A204.1 (cell line): ENCODE data around the gene XCL2.
"Not testable (repeated sequence)": the region's sequence is repeated elsewhere in the genome, so short reads cannot be mapped to it uniquely, and the experiment has no call there.

ENCODE experiments used
- FAIRE-seq: peaks from 2 replicates; lab custom pipeline; 2012; peaks lifted over from hg19 to GRCh38; lab: Jason Lieb, UNC

XCL2 gene

DNA sequence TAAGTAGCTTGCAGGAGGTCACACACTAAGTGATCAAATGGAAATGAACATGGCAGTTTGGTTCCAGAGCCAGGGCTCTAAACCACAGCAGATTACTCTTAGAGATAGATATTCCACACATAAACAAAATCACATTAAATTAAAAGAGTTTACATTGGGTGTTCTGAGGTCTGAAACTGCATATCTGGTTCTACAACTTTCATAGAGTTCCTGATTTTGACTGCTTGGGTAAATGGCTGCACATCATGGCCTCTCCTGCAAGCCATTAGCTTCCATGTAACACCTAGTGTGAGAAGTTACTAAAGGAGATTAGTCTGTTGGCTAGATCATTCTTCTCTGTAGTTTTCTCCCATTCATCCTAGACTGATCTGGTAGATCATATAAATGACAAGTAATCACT is 12.8 kb upstream of the XCL2 start:
- no peak for FAIRE-seq

DNA sequence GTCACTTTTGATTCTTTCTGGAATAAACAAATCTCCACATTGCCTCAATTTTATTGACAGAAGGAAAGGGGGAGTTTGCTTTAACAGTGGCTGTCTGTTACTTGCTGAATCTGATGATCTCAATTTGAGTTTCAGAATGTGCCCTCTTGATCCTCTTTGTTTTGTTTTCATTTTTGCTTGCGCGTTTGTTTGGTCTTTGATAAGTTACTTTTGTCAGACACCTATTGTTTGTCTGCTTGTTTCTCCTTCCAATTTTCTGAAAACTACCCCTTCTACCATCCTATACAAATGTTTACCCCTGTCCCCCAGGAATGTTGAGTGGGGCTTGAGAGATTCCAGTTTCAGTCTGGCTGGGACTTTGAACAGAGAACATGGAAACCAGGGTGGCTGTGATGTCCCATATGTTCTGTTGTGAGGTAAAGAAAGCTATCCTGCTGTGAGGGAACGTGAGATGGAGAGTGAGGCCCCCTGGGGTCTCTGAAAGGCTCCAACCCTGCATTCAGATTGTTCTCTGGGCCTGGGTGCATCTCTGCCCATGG is 11.8 kb upstream of the XCL2 start:
- no peak for FAIRE-seq

DNA sequence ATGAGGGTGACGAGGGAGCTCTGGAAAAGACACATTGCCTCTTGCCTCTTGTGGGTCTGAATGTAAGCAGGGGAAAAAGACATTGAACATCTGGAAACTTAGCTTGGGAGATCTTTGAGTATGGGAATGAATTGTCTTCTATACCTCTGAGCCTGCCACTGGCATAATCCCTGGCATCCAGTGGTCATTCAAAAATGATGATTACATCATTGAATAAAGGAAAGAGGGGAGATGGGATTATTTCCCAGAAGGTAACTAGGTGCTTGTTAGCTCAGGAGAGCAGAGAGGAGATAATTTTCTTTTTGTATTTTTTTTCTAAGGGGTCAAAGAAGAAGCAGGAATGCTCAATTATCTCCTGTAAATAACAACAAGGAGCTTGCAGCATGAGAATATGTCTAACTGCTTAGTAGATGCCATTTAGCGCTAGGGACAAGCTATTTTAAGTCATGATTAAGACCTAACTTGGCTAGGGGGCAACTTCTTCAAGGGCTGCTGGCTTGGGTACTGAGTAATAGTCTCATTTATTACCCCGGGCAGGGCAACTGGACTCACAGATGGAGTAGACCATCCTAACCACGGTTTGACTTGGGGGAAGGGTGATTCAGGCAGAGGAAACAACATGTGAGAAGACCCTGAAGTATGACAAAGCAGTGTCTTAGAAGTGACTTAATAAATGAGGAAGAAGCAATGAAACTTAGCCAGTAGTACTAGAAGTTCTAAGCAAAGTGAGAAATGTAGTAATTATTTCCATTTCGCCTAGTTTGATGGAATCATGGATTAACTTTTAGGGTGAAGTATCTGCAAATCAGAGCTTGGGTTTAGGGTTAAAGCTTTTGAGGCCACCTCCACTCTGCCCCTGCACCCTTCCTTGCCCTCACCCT is 11.0 kb upstream of the XCL2 start:
- FAIRE-seq, result no peak

DNA sequence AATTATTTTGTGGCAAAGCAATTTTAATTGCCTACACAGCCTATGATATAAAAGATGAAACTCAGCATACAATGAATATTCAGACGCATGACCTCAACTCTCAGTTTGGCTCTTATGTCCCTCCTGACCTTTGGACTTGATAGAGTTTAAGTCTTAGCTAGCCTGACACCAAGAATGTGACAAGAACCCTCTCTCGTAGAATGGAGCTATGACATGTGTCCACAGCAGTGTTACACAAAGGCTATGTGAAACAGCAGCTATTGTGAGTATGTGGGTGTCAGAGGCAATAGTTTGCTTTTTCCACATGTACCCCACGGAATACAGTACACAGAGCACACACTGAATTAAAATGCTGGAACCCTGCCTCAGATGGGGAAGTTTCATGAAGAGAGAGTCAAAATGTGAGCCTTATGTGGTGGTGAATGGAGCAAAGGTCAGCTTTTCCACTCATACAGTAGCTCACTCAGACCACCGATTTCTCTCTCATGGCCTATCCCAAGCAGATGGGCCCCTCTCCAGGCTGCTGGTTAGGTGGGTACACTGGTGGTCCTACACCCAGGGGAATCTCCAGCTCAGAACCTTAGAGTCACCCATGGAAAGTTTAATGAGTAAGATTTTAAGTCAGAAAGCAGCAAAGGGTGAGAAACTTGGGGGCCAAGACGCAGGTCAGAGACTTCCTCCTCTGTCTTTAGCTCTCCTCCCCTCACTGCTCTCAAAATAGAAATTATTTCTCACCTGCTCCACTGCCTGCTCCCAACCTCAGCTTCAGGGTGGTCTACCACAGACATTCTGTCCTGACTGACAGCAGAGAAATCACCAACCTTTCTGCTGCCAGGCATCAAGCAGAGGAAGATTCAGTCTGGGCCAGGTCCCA is 10.1 kb upstream of the XCL2 start:
- FAIRE-seq, result no peak

DNA sequence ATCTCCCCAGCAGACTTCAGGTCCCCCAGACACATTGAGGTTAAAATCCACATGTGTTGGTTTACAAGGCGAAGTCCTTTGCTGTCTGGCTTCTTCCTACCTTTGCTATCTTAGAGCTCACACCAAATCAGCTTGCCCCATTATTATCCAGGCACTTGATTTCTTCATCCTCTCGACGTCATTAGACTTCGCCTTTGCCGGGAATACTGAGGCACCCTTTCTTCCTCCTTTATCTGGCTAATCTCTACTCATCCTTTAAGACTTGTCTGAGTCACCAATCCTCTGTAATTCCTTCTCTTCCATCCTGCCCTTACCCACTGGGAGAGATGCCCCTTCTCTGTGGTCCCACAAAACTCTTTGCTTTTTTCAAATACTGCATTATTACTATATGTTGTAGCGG is 9.2 kb upstream of the XCL2 start:
- FAIRE-seq, result no peak

DNA sequence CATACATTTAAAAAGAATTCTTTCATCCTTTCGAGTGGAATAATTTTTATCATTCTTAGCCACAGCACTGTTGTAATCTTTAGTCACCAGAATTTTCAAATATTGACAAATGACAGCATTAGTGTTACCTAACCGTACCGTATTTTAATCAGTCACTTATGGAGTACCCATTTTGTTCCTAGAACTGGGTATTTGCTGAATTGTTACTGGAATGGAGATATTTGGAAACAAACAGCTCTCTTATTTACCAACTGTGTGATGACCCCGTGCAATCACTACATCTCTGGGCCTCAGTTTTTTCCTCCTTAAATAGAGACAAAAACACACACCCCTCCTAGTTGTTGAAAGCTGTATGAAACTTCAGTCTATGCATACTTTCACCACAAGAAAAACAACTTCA is 7.9 kb upstream of the XCL2 start:
- FAIRE-seq, result no peak

DNA sequence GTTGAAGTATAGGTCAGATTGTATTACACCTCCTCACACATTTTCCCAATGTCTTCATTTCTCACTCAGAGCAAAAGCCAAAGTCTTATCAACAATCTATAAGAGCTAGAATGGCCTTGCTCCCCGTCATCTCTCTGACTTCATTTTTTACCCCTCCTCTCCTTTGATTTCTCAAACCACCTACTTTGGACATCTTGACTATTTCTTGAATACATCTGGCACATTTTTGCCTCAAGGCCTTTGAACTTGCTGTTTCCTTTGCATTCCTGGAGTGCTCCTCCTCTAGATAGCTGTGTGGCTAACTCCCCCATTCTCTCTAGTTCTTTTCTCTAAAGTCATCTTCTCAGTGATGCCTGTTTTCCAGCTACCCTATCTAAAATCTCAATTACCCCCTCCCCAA is 7.2 kb upstream of the XCL2 start:
- FAIRE-seq, result no peak

DNA sequence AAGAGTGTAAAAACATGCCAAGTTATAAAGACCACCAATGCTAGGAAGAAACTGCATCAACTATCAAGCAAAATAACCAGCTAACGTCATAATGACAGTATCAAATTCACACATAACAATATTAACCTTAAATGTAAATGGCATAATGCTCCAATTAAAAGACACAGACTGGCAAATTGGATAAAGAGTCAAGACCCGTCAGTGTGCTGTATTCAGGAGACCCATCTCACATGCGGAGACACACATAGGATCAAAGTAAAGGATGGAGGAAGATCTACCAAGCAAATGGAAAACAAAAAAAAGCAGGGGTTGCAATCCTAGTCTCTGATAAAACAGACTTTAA is 2.7 kb upstream of the XCL2 start:
- FAIRE-seq, result not testable (repeated sequence)

DNA sequence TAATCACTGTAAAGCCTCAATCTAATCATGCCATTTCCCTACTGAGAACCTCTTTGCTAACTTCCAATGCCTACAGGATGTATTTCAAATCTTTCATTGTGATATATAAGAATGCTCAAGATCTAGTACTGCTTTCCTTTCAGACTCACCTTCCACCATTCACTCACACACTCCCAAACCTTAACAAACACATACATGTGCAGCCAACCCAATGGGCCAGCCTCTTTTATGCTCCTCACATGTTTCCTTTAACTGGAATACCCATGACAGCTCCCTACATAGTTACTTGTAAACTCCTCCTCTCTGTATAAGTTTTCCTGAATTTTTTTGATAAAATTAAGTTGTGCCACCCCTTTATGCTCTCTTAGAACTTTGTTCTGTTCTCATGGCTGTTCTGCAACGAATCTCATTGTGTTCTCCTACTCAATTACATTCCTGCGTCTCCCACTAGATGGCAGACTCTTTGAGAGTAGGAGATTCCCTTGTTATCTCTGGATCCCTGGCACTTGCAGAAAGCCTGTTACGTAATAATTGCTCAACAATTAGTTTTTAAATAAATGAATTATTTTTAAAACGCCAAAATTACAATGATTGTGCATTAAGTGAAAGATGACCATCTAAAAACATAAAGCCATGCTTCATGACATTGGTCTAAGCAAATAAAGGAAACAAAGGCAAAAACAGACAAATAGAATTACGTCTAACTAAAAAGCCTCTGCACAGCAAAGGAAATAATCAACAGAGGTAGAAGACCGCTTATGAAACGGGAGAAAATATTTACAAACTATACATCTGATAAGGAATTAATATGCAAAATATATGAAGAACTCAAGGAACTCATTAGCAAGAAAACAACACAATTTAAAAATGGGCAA is 2.1 kb upstream of the XCL2 start:
- peak; percentile 49 for FAIRE-seq

DNA sequence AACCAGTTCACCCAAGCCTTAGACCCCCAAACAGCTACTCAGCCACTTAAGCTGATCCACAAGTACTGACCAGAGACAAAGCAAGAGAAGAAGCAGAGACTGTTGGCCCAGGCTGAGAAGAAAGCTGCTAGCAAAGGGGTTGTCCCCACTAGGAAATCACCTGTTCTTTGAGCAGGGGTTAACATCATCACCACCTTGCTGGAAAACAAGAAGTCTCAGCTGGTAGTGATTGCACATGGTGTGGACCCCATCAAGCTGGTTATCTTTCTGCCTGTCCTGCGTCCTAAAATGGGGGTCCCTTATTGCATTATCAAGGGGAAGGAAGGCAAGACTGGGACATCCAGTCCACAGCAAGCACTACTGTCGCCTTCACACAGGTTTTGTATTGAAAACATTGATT is 819 bp downstream of the XCL2 start:
- not testable (repeated sequence) for FAIRE-seq

DNA sequence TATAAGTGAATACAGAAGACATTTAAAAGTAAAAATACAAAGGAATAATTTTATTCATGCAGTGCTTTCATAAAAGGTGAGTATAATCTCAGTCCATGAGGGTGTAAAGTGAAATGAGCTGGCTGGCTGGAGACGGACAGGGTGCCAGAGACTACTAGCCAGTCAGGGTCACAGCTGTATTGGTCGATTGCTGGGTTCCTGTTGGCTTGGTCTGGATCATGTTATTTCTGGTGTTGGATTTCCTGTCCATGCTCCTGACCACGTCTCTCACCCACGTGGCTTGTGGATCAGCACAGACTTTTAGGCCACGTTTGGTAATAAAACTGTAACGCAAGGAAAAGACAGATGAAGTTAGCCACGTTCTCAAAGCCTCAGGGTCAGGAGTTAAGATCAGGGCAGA is 3.0 kb downstream of the XCL2 start:
- FAIRE-seq, result not testable (repeated sequence)

DNA sequence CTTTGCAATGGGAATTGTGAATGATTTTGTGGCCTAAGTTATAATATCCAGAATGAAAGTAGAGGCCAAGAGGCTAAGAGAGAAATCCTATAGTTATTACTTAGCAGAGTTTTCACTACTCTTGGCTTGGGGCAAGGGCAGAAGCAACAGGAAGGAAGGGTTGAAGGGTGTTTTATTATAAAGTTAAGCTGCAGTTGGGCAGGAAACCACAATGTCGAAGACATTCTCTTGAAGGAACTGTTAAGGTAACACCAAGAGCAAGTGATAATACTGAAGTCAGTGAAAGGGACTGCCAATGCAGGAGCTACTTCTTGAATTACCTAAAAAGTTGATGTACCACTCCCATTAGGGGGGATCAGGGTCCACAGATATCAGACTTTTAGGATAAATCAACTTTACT is 8.3 kb downstream of the XCL2 start:
- no peak for FAIRE-seq

DNA sequence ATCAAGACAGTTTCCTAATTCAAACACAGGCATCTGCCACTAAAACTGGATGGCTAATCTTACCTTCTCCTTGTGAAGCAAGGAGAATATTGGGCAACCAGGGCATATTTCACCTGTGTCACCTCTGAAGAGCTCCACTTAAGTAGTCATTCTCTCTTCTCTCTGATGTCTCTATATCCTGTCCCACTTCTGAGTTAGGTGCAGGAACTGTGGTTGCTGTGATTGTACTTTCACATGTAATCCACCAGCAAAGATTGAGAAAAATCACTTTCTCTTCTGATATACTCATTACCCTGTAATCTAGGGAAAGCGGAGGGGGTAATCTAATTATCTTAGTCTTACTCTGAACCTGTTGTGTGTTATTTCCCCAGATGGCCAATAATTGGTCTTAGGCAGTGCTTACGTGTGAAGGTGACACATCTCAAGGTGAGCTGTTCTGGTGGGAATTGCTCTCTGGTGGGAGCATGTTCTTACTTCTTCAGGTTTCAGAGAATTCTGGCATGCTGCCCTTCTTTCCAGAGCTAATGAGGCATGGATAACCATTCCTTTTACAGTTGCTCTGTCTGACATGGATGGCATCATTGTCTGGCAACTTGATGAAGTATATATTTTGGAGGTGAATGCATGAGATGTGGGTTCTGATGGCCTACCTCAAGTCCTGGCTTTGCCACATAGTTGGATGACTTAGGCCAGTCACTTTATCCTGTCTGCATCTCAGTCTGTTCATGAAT is 12.0 kb downstream of the XCL2 start:
- FAIRE-seq, result no peak

DNA sequence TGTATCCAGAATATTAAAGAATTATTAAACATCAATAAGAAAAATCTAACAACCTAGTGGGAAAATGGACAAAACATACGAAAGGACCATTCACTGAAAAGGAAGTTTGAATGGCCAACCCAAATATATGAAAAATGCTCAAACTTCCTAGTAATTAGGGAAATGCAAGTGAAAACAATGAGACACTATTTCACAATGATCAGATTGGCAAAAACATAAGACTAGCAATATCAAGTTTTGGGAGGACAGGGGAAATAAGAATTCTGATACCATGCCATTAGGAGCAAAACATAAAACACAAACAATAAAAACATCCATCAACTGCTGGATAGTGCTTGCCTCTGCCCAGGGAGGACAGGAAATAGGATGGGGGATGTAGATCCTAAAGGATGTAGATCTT is 14.3 kb downstream of the XCL2 start:
- no peak for FAIRE-seq

DNA sequence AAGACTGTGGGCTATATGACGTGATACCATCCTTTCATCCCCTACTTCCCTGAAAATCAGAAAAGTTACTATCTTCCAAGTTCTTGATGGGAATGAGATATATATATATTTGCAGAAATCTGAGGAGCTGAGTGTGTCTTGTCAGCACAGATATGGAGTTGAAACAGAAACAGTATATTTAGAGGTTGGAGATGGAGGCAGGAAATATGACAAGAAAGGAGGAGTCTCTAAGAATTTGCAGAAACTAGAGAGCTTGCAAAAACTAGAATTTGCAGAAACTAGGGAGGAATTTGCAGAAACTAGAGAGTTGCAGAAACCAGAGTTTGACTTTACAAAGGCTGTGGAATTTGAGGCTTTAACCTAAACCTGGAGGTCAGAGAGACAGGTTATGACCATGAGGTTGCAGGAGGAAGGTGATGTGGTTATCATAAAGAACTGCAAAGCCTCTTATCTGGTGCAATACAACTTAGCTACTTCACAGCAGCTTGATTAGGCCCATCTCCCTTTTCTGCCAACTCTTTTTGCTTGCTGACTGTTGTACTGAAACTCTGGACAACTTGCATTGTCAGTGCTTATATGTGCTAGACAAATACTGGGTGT is 22.3 kb downstream of the XCL2 start:
- no peak for FAIRE-seq

DNA sequence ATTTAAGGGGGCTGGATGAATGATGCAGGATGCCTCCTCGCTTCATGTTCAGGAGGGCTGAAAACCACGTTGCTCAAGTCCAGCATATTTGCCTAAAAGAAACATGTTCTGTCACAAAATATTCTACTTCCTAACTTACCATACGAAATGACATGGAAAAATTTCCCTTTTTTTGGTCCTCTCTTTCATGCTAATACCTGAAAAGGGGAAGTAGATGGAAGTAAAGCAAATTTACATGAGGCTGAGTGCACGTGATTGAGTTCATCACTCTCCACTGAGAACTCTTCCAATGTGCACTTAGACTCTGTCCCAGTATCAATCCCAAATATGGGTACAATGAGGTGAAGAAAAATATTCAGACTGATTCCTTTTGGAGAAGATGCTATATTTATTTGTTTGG is 23.0 kb downstream of the XCL2 start:
- FAIRE-seq, result no peak

DNA sequence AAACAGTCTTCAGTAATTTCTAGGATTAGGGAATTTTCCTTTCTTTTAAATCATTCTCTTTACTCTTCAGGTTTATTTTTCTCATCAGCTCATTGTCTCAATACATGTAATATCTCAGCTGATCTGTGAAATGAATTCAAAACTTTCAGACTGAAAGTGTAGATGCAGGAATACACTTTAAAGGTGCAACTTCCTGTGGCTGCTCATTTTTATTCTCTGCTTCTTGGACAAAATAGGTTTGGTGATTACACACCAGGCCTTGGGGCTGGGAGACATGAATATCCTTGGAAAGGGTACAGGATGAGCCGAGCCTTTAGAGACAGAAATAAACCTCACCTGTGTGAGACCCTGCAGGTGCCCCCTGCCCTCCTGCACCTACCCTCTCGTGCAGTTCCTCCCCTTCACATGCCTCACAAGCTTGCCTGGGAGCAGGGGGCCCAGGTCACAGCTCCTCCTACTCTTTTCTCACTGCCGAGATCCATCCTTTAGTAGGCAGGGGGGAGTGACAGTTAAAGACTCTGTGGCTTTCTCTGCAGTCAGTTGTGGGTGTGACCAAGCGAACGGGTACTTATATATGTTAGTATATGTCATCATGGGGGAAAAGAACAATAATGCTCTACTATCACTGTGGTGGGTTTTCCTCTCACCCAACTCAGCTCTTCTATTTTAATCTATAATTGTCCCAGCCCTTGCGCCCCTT is 23.6 kb downstream of the XCL2 start:
- FAIRE-seq, result no peak

DNA sequence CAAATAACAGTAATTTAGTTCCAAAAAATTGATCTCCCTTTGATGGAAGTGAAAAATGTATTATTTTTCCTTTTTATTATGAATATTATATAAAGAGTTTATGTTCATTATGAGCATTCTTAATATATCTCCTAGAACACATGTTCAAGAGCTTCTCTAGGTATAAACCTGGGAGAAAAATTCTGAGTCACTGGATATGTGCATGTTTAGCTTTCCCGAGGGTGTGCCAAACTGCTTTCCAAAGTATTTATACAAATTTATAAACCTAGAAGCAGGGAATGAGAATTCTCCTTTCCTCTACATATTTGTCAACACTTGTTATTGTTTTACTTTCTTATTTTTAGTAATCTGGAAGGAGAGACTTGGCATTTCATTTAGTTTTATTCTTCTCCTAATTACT is 25.0 kb downstream of the XCL2 start:
- FAIRE-seq, result no peak

DNA sequence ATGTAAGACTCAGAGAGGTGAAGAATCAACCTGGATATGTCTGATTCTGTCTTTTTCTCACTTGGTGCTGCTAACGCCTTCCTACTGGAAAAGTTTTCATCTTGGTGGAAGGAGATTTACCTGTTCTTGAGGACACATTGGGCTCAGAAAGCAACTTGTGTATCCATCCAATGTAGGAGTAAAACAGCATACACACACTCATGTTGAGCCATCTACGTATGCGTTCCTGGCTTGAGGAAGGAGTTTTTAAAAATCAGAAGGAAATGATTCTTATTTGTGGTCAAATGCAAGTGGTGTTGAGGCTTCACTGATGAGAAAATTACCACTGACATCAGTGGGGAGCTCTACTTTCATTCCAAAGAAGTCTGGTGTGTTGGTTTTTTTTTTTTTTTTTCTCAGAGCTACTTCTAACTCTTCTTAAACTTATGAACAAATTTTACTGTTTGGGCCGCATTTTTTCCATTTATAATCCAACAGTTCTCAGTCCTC is 25.6 kb downstream of the XCL2 start:
- no peak for FAIRE-seq

DNA sequence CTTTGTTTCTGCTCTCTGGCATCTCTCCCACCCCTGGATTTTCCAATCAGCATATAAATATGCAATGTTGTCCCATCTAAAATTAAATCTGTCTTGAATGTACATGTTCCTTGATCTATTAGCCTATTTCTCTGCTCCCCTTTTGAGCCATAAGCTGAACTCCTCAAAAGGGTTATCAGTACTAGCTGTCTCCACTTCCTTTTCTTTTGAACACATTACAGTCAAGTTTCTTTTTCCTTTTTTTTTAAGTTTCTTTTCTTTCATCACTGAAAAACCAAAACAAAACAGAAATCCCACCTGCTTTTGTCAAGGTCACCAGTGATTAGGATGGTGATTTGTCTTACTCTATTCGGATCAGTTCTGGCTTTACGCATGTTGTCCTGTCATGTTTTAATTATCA is 29.3 kb downstream of the XCL2 start:
- no peak for FAIRE-seq
